ENCODE measurements around the gene ADRA2C.

The ADRA2C gene

GRCh38 chr4:3748136-3748898 is 17.9 kb upstream of the ADRA2C start:
- Histone ChIP-seq H3K36me3 (ENCODE audit: control insufficient read depth, insufficient read depth, low read length, severe bottlenecking) (no peaks in the 10 kb centered on the region), H3K9ac (ENCODE audit: low read length) (no peak overlapping the region), H3K4me3 (ENCODE audit: low read length) (no peak overlapping the region), H3K4me1 (ENCODE audit: control insufficient read depth, insufficient read depth, low read length) (no peaks in the 10 kb centered on the region), H3K27me3 (replicated peaks; ENCODE audit: control insufficient read depth, insufficient read depth, low read length) (peaks cover 82% of the 10 kb centered on the region), H3K9me3 (ENCODE audit: control insufficient read depth, low read length) (no peaks in the 10 kb centered on the region)
- no peak for DNase-seq (ENCODE audit: low read depth)

GRCh38 chr4:3749081-3749480 is 17.1 kb upstream of the ADRA2C start:
- Histone ChIP-seq H3K9me3 (ENCODE audit: control insufficient read depth, low read length) (no peaks in the 10 kb centered on the region), H3K36me3 (ENCODE audit: control insufficient read depth, insufficient read depth, low read length, severe bottlenecking) (no peaks in the 10 kb centered on the region), H3K9ac (ENCODE audit: low read length) (no peak overlapping the region), H3K27me3 (replicated peaks; ENCODE audit: control insufficient read depth, insufficient read depth, low read length) (peaks cover 81% of the 10 kb centered on the region), H3K4me1 (ENCODE audit: control insufficient read depth, insufficient read depth, low read length) (no peaks in the 10 kb centered on the region), H3K4me3 (ENCODE audit: low read length) (no peak overlapping the region)
- DNase-seq (ENCODE audit: low read depth) = no peak

- Histone ChIP-seq H3K4me3 (ENCODE audit: low read length) (no peak overlapping the region), H3K36me3 (ENCODE audit: control insufficient read depth, insufficient read depth, low read length, severe bottlenecking) (no peaks in the 10 kb centered on the region), H3K9me3 (ENCODE audit: control insufficient read depth, low read length) (peaks cover 2% of the 10 kb centered on the region), H3K27me3 (replicated peaks; ENCODE audit: control insufficient read depth, insufficient read depth, low read length) (peaks cover 82% of the 10 kb centered on the region), H3K4me1 (ENCODE audit: control insufficient read depth, insufficient read depth, low read length) (no peaks in the 10 kb centered on the region), H3K9ac (ENCODE audit: low read length) (no peak overlapping the region)
- no peak for DNase-seq (ENCODE audit: low read depth)
Measured at GRCh38 chr4:3750334-3750733, 15.9 kb upstream of the ADRA2C start.

DNA sequence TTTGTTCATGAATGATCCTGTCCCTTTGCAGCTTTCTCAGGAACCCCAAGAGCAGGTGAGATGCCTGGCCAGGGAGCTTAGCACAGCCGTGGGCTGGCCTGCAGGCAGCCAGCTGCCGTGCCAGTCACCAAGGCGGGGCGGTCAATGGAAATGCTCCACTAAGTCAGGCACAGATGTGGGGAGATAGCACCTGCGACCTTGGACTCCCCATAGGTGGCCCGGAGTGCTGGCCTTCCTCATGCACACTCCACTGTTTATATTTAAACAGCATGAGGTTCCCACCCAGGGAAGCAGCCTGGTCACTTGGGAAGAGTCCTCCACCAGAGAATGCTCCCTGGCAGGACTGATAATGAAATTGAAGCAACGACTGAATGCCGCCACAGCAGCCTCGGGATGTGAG is 14.2 kb upstream of the ADRA2C start:
- no peaks in the 10 kb centered on the region for H3K36me3 ChIP-seq (ENCODE audit: control insufficient read depth, insufficient read depth, low read length, severe bottlenecking)
- no peaks in the 10 kb centered on the region for H3K4me1 ChIP-seq (ENCODE audit: control insufficient read depth, insufficient read depth, low read length)
- H3K4me3 ChIP-seq (ENCODE audit: low read length) = no peak overlapping the region
- no peak for DNase-seq (ENCODE audit: low read depth)
- H3K9me3 ChIP-seq (ENCODE audit: control insufficient read depth, low read length) = peaks cover 2% of the 10 kb centered on the region
- H3K9ac ChIP-seq (ENCODE audit: low read length) = no peak overlapping the region
- H3K27me3 ChIP-seq (replicated peaks; ENCODE audit: control insufficient read depth, insufficient read depth, low read length) = peaks cover 73% of the 10 kb centered on the region

DNA sequence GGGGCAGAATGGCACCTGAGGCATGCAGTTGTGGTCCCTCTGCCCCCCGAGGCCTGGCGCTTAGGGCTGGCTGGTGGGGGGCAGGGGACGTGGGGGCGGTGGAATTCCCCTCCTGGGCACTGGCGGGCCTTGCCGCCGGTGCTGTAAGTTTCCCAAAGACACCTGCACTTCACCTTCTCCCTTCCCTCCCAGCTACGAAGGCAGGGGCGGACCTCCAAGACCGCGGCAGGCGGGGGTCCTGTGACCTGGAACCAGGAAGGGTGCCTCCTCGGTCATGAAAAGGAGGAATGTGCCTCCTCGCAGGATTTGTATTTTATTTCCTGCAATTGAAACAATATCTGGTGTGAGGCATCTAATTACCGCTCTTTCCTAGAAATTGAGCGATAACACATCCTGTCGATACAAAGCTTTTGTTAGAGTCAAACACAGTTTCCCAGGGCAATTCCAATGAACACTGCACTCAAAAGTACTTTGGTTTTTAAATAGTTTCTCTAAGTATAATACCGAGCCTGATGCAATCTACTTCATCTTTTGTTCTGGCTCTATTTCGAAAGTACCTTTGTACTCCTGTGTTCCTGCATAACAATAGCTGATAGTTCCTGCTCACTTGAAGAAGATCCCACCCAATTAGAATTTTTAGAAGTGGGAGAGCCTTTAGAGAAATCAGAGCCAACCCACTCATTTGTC is 12.3 kb upstream of the ADRA2C start:
- Histone ChIP-seq H3K4me1 (ENCODE audit: control insufficient read depth, insufficient read depth, low read length) (no peaks in the 10 kb centered on the region), H3K9me3 (ENCODE audit: control insufficient read depth, low read length) (peaks cover 2% of the 10 kb centered on the region), H3K27me3 (replicated peaks; ENCODE audit: control insufficient read depth, insufficient read depth, low read length) (peaks cover 68% of the 10 kb centered on the region), H3K4me3 (ENCODE audit: low read length) (no peak overlapping the region), H3K36me3 (ENCODE audit: control insufficient read depth, insufficient read depth, low read length, severe bottlenecking) (no peaks in the 10 kb centered on the region), H3K9ac (ENCODE audit: low read length) (no peak overlapping the region)
- no peak for DNase-seq (ENCODE audit: low read depth)

DNA sequence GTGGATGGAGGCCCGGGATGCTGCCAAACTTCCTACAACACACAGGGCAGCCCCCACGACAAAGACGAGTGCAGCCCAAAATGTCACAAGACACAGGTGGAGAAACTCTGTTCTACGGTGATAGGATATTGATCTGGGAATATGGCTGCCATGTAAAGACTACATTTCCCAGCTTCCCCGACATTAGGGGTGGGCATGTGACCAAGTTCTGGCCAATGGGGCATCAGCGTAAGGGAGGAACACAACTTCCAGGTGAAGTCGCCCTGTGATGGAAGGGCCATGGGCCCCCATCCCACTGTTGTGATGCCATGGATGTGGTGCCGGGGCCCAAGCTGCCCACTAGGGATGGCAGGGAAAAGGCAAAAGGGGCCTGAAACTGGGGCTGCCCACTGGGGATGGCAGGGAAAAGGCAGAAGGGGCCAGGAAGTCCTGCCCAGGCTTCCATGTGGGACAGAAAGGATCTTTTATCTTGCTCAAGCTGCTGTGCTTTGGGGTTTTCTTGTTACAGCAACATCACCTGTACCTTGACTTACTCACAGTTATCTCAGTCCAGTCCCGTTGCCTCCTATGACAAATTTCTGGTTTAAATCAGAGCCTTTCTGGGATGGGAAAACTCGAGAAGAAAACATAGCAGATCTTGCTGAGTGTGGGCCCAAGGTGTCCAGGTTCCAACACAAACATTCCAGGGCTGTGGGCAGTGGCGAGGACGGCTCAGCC is 9.7 kb upstream of the ADRA2C start:
- Histone ChIP-seq H3K9me3 (ENCODE audit: control insufficient read depth, low read length) (peaks cover 2% of the 10 kb centered on the region), H3K4me3 (ENCODE audit: low read length) (no peak overlapping the region), H3K4me1 (ENCODE audit: control insufficient read depth, insufficient read depth, low read length) (no peaks in the 10 kb centered on the region), H3K27me3 (replicated peaks; ENCODE audit: control insufficient read depth, insufficient read depth, low read length) (peaks cover 48% of the 10 kb centered on the region), H3K9ac (ENCODE audit: low read length) (no peak overlapping the region), H3K36me3 (ENCODE audit: control insufficient read depth, insufficient read depth, low read length, severe bottlenecking) (no peaks in the 10 kb centered on the region)
- no peak for DNase-seq (ENCODE audit: low read depth)

GRCh38 chr4:3759236-3759635 is 6.9 kb upstream of the ADRA2C start:
- Histone ChIP-seq H3K4me3 (ENCODE audit: low read length) (no peak overlapping the region), H3K9me3 (ENCODE audit: control insufficient read depth, low read length) (peaks cover 2% of the 10 kb centered on the region), H3K9ac (ENCODE audit: low read length) (no peak overlapping the region), H3K36me3 (ENCODE audit: control insufficient read depth, insufficient read depth, low read length, severe bottlenecking) (no peaks in the 10 kb centered on the region), H3K4me1 (ENCODE audit: control insufficient read depth, insufficient read depth, low read length) (no peaks in the 10 kb centered on the region), H3K27me3 (replicated peaks; ENCODE audit: control insufficient read depth, insufficient read depth, low read length) (peaks cover 27% of the 10 kb centered on the region)
- DNase-seq (ENCODE audit: low read depth) = no peak

DNA sequence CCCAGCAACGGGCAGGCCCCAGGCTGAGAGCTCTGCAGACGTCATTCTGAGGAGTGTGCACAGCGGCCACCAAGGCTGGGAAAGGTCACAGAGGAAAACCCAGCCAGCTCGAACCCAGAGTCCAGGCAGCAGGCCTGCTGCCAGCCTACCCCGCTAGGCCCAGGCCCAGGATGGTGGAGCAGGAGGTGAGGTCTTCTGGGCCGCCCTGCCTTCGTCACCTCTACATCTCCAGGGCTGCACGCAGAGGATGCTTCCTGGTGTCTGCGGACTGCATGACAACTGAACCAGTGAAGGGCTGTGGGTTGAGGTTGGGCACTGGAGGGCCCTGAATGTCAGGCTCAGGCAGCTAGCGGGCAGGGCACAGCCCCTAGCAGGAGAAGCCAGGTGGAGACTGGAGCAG is 5.8 kb upstream of the ADRA2C start:
- H3K9ac ChIP-seq (ENCODE audit: low read length) = no peak overlapping the region
- DNase-seq (ENCODE audit: low read depth) = no peak

DNA sequence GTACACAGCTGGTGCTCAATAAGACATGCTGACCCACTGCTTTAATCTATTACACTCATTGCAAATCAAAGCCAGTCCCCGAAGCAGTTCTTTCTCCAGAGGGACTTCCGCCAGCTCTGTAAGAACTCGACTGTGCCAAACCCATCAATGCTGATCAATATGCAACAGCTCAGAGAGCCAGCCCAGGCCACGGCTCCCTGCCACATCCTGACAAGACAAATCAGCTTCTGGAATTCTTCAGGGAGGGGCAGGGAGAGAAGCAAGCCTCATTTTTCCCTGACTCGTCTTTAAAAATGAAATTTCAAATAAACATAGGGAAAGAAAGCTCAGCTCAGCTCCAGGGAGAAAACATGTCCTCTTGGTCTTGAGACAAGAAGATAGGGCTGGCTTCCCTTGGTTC is 5.3 kb upstream of the ADRA2C start:
- no peak for DNase-seq (ENCODE audit: low read depth)
- no peaks in the 10 kb centered on the region for H3K9me3 ChIP-seq (ENCODE audit: control insufficient read depth, low read length)

More for the DNA sequence above, 5.8 kb upstream of the ADRA2C start:
- Histone ChIP-seq H3K4me1 (ENCODE audit: control insufficient read depth, insufficient read depth, low read length) (peaks cover 2% of the 10 kb centered on the region), H3K9me3 (ENCODE audit: control insufficient read depth, low read length) (no peaks in the 10 kb centered on the region), H3K36me3 (ENCODE audit: control insufficient read depth, insufficient read depth, low read length, severe bottlenecking) (no peaks in the 10 kb centered on the region), H3K4me3 (ENCODE audit: low read length) (no peak overlapping the region), H3K27me3 (replicated peaks; ENCODE audit: control insufficient read depth, insufficient read depth, low read length) (peaks cover 16% of the 10 kb centered on the region)

GRCh38 chr4:3762264-3762663 is 3.9 kb upstream of the ADRA2C start:
- Histone ChIP-seq H3K9me3 (ENCODE audit: control insufficient read depth, low read length) (no peaks in the 10 kb centered on the region), H3K27me3 (replicated peaks; ENCODE audit: control insufficient read depth, insufficient read depth, low read length) (peaks cover 9% of the 10 kb centered on the region), H3K4me3 (ENCODE audit: low read length) (no peak overlapping the region), H3K4me1 (ENCODE audit: control insufficient read depth, insufficient read depth, low read length) (peaks cover 2% of the 10 kb centered on the region), H3K36me3 (ENCODE audit: control insufficient read depth, insufficient read depth, low read length, severe bottlenecking) (no peaks in the 10 kb centered on the region), H3K9ac (ENCODE audit: low read length) (no peak overlapping the region)
- DNase-seq (ENCODE audit: low read depth) = no peak

More for the DNA sequence above, 5.3 kb upstream of the ADRA2C start:
- Histone ChIP-seq H3K4me1 (ENCODE audit: control insufficient read depth, insufficient read depth, low read length) (peaks cover 2% of the 10 kb centered on the region), H3K9ac (ENCODE audit: low read length) (no peak overlapping the region), H3K36me3 (ENCODE audit: control insufficient read depth, insufficient read depth, low read length, severe bottlenecking) (no peaks in the 10 kb centered on the region), H3K27me3 (replicated peaks; ENCODE audit: control insufficient read depth, insufficient read depth, low read length) (peaks cover 15% of the 10 kb centered on the region), H3K4me3 (ENCODE audit: low read length) (no peak overlapping the region)

- Histone ChIP-seq H3K4me3 (ENCODE audit: low read length) (no peak overlapping the region), H3K4me1 (ENCODE audit: control insufficient read depth, insufficient read depth, low read length) (peaks cover 2% of the 10 kb centered on the region), H3K36me3 (ENCODE audit: control insufficient read depth, insufficient read depth, low read length, severe bottlenecking) (no peaks in the 10 kb centered on the region), H3K9ac (ENCODE audit: low read length) (no peak overlapping the region), H3K9me3 (ENCODE audit: control insufficient read depth, low read length) (no peaks in the 10 kb centered on the region), H3K27me3 (replicated peaks; ENCODE audit: control insufficient read depth, insufficient read depth, low read length) (peaks cover 4% of the 10 kb centered on the region)
- no peak for DNase-seq (ENCODE audit: low read depth)
Measured at GRCh38 chr4:3762753-3763549, 3.2 kb upstream of the ADRA2C start.
